ENCODE results near the gene DLX5.

DLX5 gene

GRCh38 chr7:97016381-97017191 is 8.0 kb downstream of the DLX5 start:
- Histone ChIP-seq H3K9ac (ENCODE audit: insufficient read length, low read depth) (peak overlapping the region; percentile 50), H3K36me3 (ENCODE audit: insufficient read depth, insufficient read length, low read length) (no peaks in the 10 kb centered on the region), H3K27me3 (ENCODE audit: insufficient read depth, insufficient read length) (peaks cover 99% of the 10 kb centered on the region), H3K4me1 (ENCODE audit: insufficient read depth, insufficient read length) (peaks cover 4% of the 10 kb centered on the region), H3K4me3 (ENCODE audit: insufficient read length, low read depth) (peak overlapping the region; percentile 39), H3K9me3 (ENCODE audit: insufficient read depth, low read length) (no peaks in the 10 kb centered on the region)
- TF ChIP-seq YY1 (IDR thresholded peaks at IDR 0.05; ENCODE audit: insufficient read depth, insufficient read length): no peak
- peak; percentile 42 for TF ChIP-seq SUZ12 (IDR thresholded peaks at IDR 0.05; ENCODE audit: extremely low read depth, insufficient read depth, insufficient read length)
- DNase-seq (ENCODE audit: low read depth, low spot score): no peak

GRCh38 chr7:97015756-97016380 is 8.8 kb downstream of the DLX5 start:
- DNase-seq (ENCODE audit: low read depth, low spot score): no peak
- no peaks in the 10 kb centered on the region for H3K36me3 ChIP-seq (ENCODE audit: insufficient read depth, insufficient read length, low read length)
- peaks cover 99% of the 10 kb centered on the region for H3K27me3 ChIP-seq (ENCODE audit: insufficient read depth, insufficient read length)
- TF ChIP-seq YY1 (IDR thresholded peaks at IDR 0.05; ENCODE audit: insufficient read depth, insufficient read length) (no peak), ZNF274 (IDR thresholded peaks at IDR 0.05; ENCODE audit: low read depth, low read length) (no peak), SUZ12 (IDR thresholded peaks at IDR 0.05; ENCODE audit: extremely low read depth, insufficient read depth, insufficient read length) (no peak)
- H3K4me3 ChIP-seq (ENCODE audit: insufficient read length, low read depth): peak overlapping the region; percentile 39
- peak overlapping the region; percentile 32 for H3K9ac ChIP-seq (ENCODE audit: insufficient read length, low read depth)
- no peaks in the 10 kb centered on the region for H3K9me3 ChIP-seq (ENCODE audit: insufficient read depth, low read length)
- peaks cover 4% of the 10 kb centered on the region for H3K4me1 ChIP-seq (ENCODE audit: insufficient read depth, insufficient read length)

- H3K27me3 ChIP-seq (ENCODE audit: insufficient read depth, insufficient read length): peaks cover 99% of the 10 kb centered on the region
- no peaks in the 10 kb centered on the region for H3K36me3 ChIP-seq (ENCODE audit: insufficient read depth, insufficient read length, low read length)
- no peak overlapping the region for H3K4me3 ChIP-seq (ENCODE audit: insufficient read length, low read depth)
- peaks cover 2% of the 10 kb centered on the region for H3K4me1 ChIP-seq (ENCODE audit: insufficient read depth, insufficient read length)
- H3K9ac ChIP-seq (ENCODE audit: insufficient read length, low read depth): no peak overlapping the region
- no peak for DNase-seq (ENCODE audit: low read depth, low spot score)
- TF ChIP-seq ZNF274 (IDR thresholded peaks at IDR 0.05; ENCODE audit: low read depth, low read length) (no peak), YY1 (IDR thresholded peaks at IDR 0.05; ENCODE audit: insufficient read depth, insufficient read length) (no peak), SUZ12 (IDR thresholded peaks at IDR 0.05; ENCODE audit: extremely low read depth, insufficient read depth, insufficient read length) (no peak)
- H3K9me3 ChIP-seq (ENCODE audit: insufficient read depth, low read length): no peaks in the 10 kb centered on the region
Observed at GRCh38 chr7:97015279-97015678, 9.4 kb downstream of the DLX5 start.

GRCh38 chr7:97014145-97014750 is 10.4 kb downstream of the DLX5 start:
- H3K4me3 ChIP-seq (ENCODE audit: insufficient read length, low read depth): no peak overlapping the region
- peaks cover 99% of the 10 kb centered on the region for H3K27me3 ChIP-seq (ENCODE audit: insufficient read depth, insufficient read length)

GRCh38 chr7:97013845-97014134 is 10.8 kb downstream of the DLX5 start:
- TF ChIP-seq YY1 (IDR thresholded peaks at IDR 0.05; ENCODE audit: insufficient read depth, insufficient read length): no peak
- TF ChIP-seq ZNF274 (IDR thresholded peaks at IDR 0.05; ENCODE audit: low read depth, low read length): no peak
- TF ChIP-seq SUZ12 (IDR thresholded peaks at IDR 0.05; ENCODE audit: extremely low read depth, insufficient read depth, insufficient read length): no peak
- H3K4me3 ChIP-seq (ENCODE audit: insufficient read length, low read depth): no peak overlapping the region
- H3K9ac ChIP-seq (ENCODE audit: insufficient read length, low read depth): no peak overlapping the region
- DNase-seq (ENCODE audit: low read depth, low spot score): no peak
- peaks cover 2% of the 10 kb centered on the region for H3K4me1 ChIP-seq (ENCODE audit: insufficient read depth, insufficient read length)
- H3K27me3 ChIP-seq (ENCODE audit: insufficient read depth, insufficient read length): peaks cover 99% of the 10 kb centered on the region
- no peaks in the 10 kb centered on the region for H3K9me3 ChIP-seq (ENCODE audit: insufficient read depth, low read length)
- no peaks in the 10 kb centered on the region for H3K36me3 ChIP-seq (ENCODE audit: insufficient read depth, insufficient read length, low read length)

More at GRCh38 chr7:97014145-97014750, 10.4 kb downstream of the DLX5 start:
- H3K36me3 ChIP-seq (ENCODE audit: insufficient read depth, insufficient read length, low read length): no peaks in the 10 kb centered on the region
- H3K9ac ChIP-seq (ENCODE audit: insufficient read length, low read depth): no peak overlapping the region
- no peak for DNase-seq (ENCODE audit: low read depth, low spot score)
- no peaks in the 10 kb centered on the region for H3K9me3 ChIP-seq (ENCODE audit: insufficient read depth, low read length)
- peaks cover 2% of the 10 kb centered on the region for H3K4me1 ChIP-seq (ENCODE audit: insufficient read depth, insufficient read length)
- no peak for TF ChIP-seq ZNF274 (IDR thresholded peaks at IDR 0.05; ENCODE audit: low read depth, low read length)
- no peak for TF ChIP-seq SUZ12 (IDR thresholded peaks at IDR 0.05; ENCODE audit: extremely low read depth, insufficient read depth, insufficient read length)
- no peak for TF ChIP-seq YY1 (IDR thresholded peaks at IDR 0.05; ENCODE audit: insufficient read depth, insufficient read length)

- DNase-seq (ENCODE audit: low read depth, low spot score): no peak
- no peak overlapping the region for H3K9ac ChIP-seq (ENCODE audit: insufficient read length, low read depth)
- TF ChIP-seq YY1 (IDR thresholded peaks at IDR 0.05; ENCODE audit: insufficient read depth, insufficient read length): no peak
- H3K27me3 ChIP-seq (ENCODE audit: insufficient read depth, insufficient read length): peaks cover 99% of the 10 kb centered on the region
- H3K36me3 ChIP-seq (ENCODE audit: insufficient read depth, insufficient read length, low read length): no peaks in the 10 kb centered on the region
- peaks cover 2% of the 10 kb centered on the region for H3K4me1 ChIP-seq (ENCODE audit: insufficient read depth, insufficient read length)
- no peak overlapping the region for H3K4me3 ChIP-seq (ENCODE audit: insufficient read length, low read depth)
- no peaks in the 10 kb centered on the region for H3K9me3 ChIP-seq (ENCODE audit: insufficient read depth, low read length)
Observed at GRCh38 chr7:97013134-97013844, 11.3 kb downstream of the DLX5 start.
